Measurements from ENCODE around the gene C1QTNF12. TPM values are rescaled to one million over a fixed set of nuclear protein-coding genes. Genes with fewer than 3 reads are reported as not detected.
A peak's percentile ranks its signal among the peaks of the same experiment; 100 is the strongest.

The C1QTNF12 gene
- total RNA-seq, 4 donors from 2014 or later: 23.3 to 58.0 (median 44.2) TPM; not detected in 1

DNA sequence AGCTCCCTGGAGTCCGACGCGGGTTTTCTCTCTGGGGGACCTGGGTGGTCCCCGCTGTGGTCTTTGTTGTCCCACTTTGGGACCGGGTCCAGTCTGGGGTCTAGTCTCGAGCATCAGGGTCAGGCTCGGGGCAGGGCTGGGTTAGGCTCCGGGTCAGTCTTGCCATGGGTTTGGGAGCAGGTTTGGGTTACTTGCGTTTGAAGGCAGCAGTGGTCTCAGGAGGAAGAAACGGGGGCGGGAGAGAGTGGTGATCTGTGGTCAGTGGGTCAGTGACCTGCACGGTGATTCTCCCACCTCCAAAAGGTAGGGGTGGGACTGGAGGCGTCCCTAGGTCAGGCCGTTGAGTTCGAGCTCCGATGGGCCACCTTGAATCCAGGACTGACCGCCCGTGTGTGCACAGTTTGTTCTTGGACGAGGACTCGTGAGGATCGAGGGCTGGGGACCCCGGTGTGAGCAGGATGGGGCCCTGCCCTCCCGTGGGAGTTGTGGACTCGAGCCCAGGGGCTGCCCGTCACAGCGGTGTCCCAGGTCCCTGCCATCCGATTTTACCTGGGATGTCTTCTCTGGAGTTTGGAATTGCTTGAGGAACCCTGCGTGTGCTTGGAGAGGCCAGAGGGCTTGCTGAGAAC lies 12.2 kb downstream of the C1QTNF12 start:
- H3K27me3 ChIP-seq: peaks cover 0 to 10% of the 10 kb centered on the region in 2 donors
- H3K4me1 ChIP-seq: peaks cover 6 to 47% (median 20%) of the 10 kb centered on the region in 4 donors

DNA sequence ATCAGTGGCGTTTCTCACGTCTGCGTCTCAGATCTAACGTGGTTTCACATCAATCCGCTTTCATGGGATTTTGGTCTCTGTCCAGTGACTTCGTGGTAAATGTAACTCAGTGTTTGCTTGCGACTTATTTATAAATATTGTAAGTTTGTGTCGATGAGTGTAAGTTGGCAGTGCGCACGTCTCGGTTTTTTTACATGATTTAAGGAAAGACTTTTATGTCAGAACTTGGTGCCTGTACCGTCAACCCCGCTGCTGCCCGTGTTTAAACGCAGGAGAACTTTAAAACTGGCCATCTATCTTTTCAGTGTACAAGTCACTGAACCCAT lies 13.0 kb downstream of the C1QTNF12 start:
- Histone ChIP-seq H3K36me3 (peaks cover 0 to 11% (median 0%) of the 10 kb centered on the region in 3 donors), H3K27me3 (peaks cover 0 to 2% of the 10 kb centered on the region in 2 donors), H3K27ac (no peak overlapping the region), H3K4me3 (no peak overlapping the region), H3K9me3 (no peaks in the 10 kb centered on the region), H3K4me1 (peaks cover 6 to 48% (median 20%) of the 10 kb centered on the region in 4 donors)
- TF ChIP-seq POLR2A (IDR thresholded peaks at IDR 0.05) (no peak), CTCF (IDR thresholded peaks at IDR 0.05) (no peak)
- no peak for DNase-seq

More for the DNA sequence above, 12.2 kb downstream of the C1QTNF12 start:
- no peak for DNase-seq
- no peak overlapping the region for H3K27ac ChIP-seq
- H3K4me3 ChIP-seq: no peak overlapping the region
- H3K9me3 ChIP-seq: no peaks in the 10 kb centered on the region
- H3K36me3 ChIP-seq: peaks cover 0 to 4% (median 0%) of the 10 kb centered on the region in 3 donors
- TF ChIP-seq CTCF (IDR thresholded peaks at IDR 0.05) (no peak), POLR2A (IDR thresholded peaks at IDR 0.05) (no peak)

- DNase-seq: no peak
- Histone ChIP-seq H3K27me3 (no peaks in the 10 kb centered on the region), H3K4me1 (peaks cover 6 to 43% (median 19%) of the 10 kb centered on the region in 4 donors), H3K27ac (peak overlapping the region in 1 of 4 donors; percentile 97), H3K4me3 (peak overlapping the region in 3 of 4 donors; percentile 42 to 100 (median 97)), H3K9me3 (no peaks in the 10 kb centered on the region), H3K36me3 (peaks cover 0 to 16% (median 0%) of the 10 kb centered on the region in 3 donors)
- TF ChIP-seq POLR2A (IDR thresholded peaks at IDR 0.05): no peak
These were observed 13.5 kb downstream of the C1QTNF12 start for GRCh38 chr1:1232796-1233566.

GRCh38 chr1:1232208-1232795 lies 14.2 kb downstream of the C1QTNF12 start, which contains the start of gene B3GALT6:
Gene B3GALT6, plus strand, starts transcription at chr1:1232237. Its CDS starts 42 bp downstream, at chr1:1232279.
- Histone ChIP-seq H3K4me1 (peaks cover 3 to 36% (median 17%) of the 10 kb centered on the region in 4 donors), H3K4me3 (peak within 1 kb of the TSS; percentile 88 to 100 (median 96)), H3K36me3 (peaks cover 0 to 23% (median 0%) of the 10 kb centered on the region in 3 donors), H3K27ac (peak within 1 kb of the TSS; percentile 95 to 98 (median 97)), H3K9me3 (no peaks in the 10 kb centered on the region), H3K27me3 (no peaks in the 10 kb centered on the region)
- no peak for DNase-seq
- peak in 1 of 6 experiments; percentile 22 for TF ChIP-seq CTCF (IDR thresholded peaks at IDR 0.05)
- peak in 1 of 2 donors; percentile 46 for TF ChIP-seq POLR2A (IDR thresholded peaks at IDR 0.05)

- peak; percentile 95 to 98 (median 98) for DNase-seq
These were observed 14.9 kb downstream of the C1QTNF12 start, which contains the start of gene SDF4 for GRCh38 chr1:1231400-1232207. Gene SDF4, minus strand, starts transcription at chr1:1232001. Its CDS starts 3,229 bp downstream, at chr1:1228772.

More at GRCh38 chr1:1231400-1232207, 14.9 kb downstream of the C1QTNF12 start, which contains the start of gene SDF4:
- peaks cover 0 to 30% (median 0%) of the 10 kb centered on the region in 3 donors for H3K36me3 ChIP-seq
- peak within 1 kb of the TSS; percentile 95 to 98 (median 97) for H3K27ac ChIP-seq
- no peaks in the 10 kb centered on the region for H3K27me3 ChIP-seq
- H3K4me1 ChIP-seq: peaks cover 3 to 30% (median 17%) of the 10 kb centered on the region in 4 donors
- TF ChIP-seq CTCF (IDR thresholded peaks at IDR 0.05) (no peak), POLR2A (IDR thresholded peaks at IDR 0.05) (peak; percentile 44 to 77)
- H3K9me3 ChIP-seq: no peaks in the 10 kb centered on the region
- H3K4me3 ChIP-seq: peak within 1 kb of the TSS; percentile 88 to 100 (median 96)

Data from Peyer's patch (tissue), 4 donors.